ENCODE measurements around the gene PHLPP2. TPM values are rescaled to one million over a fixed set of nuclear protein-coding genes. Genes with fewer than 3 reads are reported as not detected.

The PHLPP2 gene, protein sequence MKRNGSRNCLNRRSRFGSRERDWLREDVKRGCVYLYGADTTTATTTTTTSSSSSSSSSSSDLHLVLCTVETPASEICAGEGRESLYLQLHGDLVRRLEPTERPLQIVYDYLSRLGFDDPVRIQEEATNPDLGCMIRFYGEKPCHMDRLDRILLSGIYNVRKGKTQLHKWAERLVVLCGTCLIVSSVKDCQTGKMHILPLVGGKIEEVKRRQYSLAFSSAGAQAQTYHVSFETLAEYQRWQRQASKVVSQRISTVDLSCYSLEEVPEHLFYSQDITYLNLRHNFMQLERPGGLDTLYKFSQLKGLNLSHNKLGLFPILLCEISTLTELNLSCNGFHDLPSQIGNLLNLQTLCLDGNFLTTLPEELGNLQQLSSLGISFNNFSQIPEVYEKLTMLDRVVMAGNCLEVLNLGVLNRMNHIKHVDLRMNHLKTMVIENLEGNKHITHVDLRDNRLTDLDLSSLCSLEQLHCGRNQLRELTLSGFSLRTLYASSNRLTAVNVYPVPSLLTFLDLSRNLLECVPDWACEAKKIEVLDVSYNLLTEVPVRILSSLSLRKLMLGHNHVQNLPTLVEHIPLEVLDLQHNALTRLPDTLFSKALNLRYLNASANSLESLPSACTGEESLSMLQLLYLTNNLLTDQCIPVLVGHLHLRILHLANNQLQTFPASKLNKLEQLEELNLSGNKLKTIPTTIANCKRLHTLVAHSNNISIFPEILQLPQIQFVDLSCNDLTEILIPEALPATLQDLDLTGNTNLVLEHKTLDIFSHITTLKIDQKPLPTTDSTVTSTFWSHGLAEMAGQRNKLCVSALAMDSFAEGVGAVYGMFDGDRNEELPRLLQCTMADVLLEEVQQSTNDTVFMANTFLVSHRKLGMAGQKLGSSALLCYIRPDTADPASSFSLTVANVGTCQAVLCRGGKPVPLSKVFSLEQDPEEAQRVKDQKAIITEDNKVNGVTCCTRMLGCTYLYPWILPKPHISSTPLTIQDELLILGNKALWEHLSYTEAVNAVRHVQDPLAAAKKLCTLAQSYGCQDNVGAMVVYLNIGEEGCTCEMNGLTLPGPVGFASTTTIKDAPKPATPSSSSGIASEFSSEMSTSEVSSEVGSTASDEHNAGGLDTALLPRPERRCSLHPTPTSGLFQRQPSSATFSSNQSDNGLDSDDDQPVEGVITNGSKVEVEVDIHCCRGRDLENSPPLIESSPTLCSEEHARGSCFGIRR (N-terminal part only)
- 6.4 to 10.8 TPM (median 9.6 TPM) in 5 replicates for total RNA-seq (2022; extraction: Qiagen RNA extraction; ENCODE audit: low read depth)

DNA sequence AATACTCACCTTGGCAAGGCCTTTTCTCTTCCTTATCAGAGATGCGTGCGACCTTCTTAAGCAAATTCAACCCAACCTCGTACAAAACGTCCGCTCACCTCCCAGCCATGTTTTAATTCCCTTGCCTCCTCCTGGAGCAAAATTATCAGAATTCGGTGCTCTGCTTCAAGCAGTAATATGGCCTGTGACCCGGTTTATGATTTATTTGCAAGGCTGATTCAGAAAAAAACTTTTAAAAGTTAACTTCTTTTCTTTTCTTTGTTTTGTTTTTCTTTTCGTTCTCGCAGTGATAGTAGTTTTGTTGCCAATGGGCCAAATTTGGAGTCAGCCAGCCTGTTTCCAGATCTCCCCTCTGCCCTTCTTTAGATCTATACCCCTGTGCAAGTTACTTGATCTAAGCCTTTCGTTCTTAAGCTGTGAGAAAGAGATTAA is at the start of gene PHLPP2:
TSS of gene PHLPP2 (minus strand) at position 382 of the 432 bp plus-strand sequence. CDS start 9,906 bp downstream, outside the sequence.

DNA sequence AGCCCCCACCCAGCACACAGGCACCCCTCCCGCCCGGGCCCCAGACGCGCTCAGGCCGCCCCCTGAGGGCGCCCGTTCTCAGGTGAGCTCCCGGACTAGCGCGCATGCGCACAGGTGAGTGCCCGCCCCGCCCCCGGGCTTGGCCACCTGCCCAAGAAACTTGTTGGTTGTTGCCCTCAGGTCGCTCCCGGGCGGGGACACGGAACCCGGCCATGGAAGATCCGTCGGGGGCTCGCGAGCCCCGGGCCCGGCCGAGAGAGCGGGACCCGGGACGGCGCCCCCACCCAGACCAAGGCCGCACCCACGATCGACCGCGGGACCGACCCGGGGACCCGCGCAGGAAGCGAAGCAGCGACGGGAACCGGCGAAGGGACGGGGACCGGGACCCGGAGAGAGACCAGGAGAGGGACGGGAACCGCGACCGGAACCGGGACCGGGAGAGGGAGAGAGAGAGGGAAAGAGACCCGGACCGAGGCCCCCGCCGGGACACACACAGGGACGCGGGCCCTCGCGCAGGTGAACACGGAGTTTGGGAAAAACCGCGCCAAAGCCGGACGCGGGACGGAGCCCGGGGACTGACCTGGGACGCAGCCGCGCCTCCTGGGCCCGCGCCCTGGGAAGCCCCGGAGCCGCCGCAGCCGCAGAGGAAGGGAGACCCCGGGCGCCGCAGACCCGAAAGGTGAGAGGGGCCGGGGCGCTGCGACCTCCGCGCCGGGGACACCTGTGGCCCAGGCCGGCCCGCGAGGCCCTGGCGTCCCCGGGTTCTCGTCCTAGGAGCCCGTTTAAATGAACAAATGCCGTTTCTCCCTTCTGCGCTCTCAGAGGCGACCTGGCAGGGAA is 98.3 kb downstream of the PHLPP2 start, which contains the start of gene MARVELD3:
TSS of gene MARVELD3 (plus strand) at position 167 of the 840 bp plus-strand sequence. CDS start at position 213, 46 bp downstream.

Other genes with a start within 250 kb of the PHLPP2 start
- gene ZNF19, start 235.4 kb downstream of the PHLPP2 start, total RNA-seq (2022; extraction: Qiagen RNA extraction; ENCODE audit: low read depth): 1.6 to 3.9 TPM (median 1.8 TPM) in 5 replicates
- 0.05 to 0.08 TPM in 2 of 5 replicates, not detected in the others for gene CHST4, start 198.3 kb downstream of the PHLPP2 start, total RNA-seq (2022; extraction: Qiagen RNA extraction; ENCODE audit: low read depth)
- gene TAT, start 147.6 kb downstream of the PHLPP2 start, total RNA-seq (2022; extraction: Qiagen RNA extraction; ENCODE audit: low read depth): 0.03 to 0.06 TPM in 2 of 5 replicates, not detected in the others
- gene MARVELD3, start 98.5 kb downstream of the PHLPP2 start, total RNA-seq (2022; extraction: Qiagen RNA extraction; ENCODE audit: low read depth): 0.20 to 0.61 TPM (median 0.22 TPM) in 5 replicates
- 44.8 to 48.6 TPM (median 47.1 TPM) in 5 replicates for gene AP1G1, start 84.1 kb upstream of the PHLPP2 start, total RNA-seq (2022; extraction: Qiagen RNA extraction; ENCODE audit: low read depth)
- 12.9 to 18.0 TPM (median 17.1 TPM) in 5 replicates for gene ATXN1L, start 121.3 kb upstream of the PHLPP2 start, total RNA-seq (2022; extraction: Qiagen RNA extraction; ENCODE audit: low read depth)
- gene ZNF821, start 159.5 kb upstream of the PHLPP2 start, total RNA-seq (2022; extraction: Qiagen RNA extraction; ENCODE audit: low read depth): 4.0 to 4.8 TPM (median 4.4 TPM) in 5 replicates
- 163 to 213 TPM (median 171 TPM) in 5 replicates for gene IST1, start 170.8 kb upstream of the PHLPP2 start, total RNA-seq (2022; extraction: Qiagen RNA extraction; ENCODE audit: low read depth)